HEK293 (cell line): ENCODE results near the gene TPO.

Experiments used
- GLI4 ChIP-seq: fragments of 450-650 bp; formaldehyde crosslinking; IDR thresholded peaks from 2 replicates; pipeline ENCODE4 v1.5.1; 2016; ENCODE audit warnings: missing biosample characterization, missing genetic modification characterization
- OSR2 ChIP-seq: fragments of 450-650 bp; formaldehyde crosslinking; IDR thresholded peaks from 2 replicates; pipeline ENCODE4 v1.5.1; 2016; ENCODE audit warnings: missing biosample characterization, missing genetic modification characterization
- ZNF121 ChIP-seq: fragments of 450-650 bp; formaldehyde crosslinking; IDR thresholded peaks from 2 replicates; pipeline ENCODE4 v1.5.1; 2016; ENCODE audit warnings: missing biosample characterization, missing genetic modification characterization
- ZNF248 ChIP-seq: fragments of 450-650 bp; formaldehyde crosslinking; IDR thresholded peaks from 2 replicates; pipeline ENCODE4 v1.5.1; 2017; ENCODE audit warnings: missing biosample characterization, missing genetic modification characterization
- ZNF501 ChIP-seq: fragments of 450-650 bp; formaldehyde crosslinking; IDR thresholded peaks from 2 replicates; pipeline ENCODE4 v1.5.1; 2016; ENCODE audit warnings: missing biosample characterization, missing genetic modification characterization
- ZNF571 ChIP-seq: fragments of 450-650 bp; formaldehyde crosslinking; IDR thresholded peaks from 2 replicates; pipeline ENCODE4 v1.5.0; 2017; ENCODE audit warnings: missing biosample characterization, missing genetic modification characterization
- ZSCAN4 ChIP-seq: fragments of 450-650 bp; formaldehyde crosslinking; IDR thresholded peaks from 2 replicates; pipeline ENCODE4 v1.5.1; 2017; ENCODE audit warnings: missing biosample characterization, missing genetic modification characterization
- TF ChIP-seq, protein P1 (sequence below): fragments of 450-650 bp; formaldehyde crosslinking; IDR thresholded peaks from 2 replicates; pipeline ENCODE4 v1.5.1; 2016; ENCODE audit warnings: missing biosample characterization, missing genetic modification characterization

- TF ChIP-seq ZNF571 (tag by site-specific recombination) (no peak), ZNF248 (tag by site-specific recombination) (no peak), ZNF121 (no peak), GLI4 (no peak), OSR2 (tag by site-specific recombination) (no peak), ZSCAN4 (tag by site-specific recombination) (no peak), ZNF501 (no peak)
- TF ChIP-seq, protein P1, sequence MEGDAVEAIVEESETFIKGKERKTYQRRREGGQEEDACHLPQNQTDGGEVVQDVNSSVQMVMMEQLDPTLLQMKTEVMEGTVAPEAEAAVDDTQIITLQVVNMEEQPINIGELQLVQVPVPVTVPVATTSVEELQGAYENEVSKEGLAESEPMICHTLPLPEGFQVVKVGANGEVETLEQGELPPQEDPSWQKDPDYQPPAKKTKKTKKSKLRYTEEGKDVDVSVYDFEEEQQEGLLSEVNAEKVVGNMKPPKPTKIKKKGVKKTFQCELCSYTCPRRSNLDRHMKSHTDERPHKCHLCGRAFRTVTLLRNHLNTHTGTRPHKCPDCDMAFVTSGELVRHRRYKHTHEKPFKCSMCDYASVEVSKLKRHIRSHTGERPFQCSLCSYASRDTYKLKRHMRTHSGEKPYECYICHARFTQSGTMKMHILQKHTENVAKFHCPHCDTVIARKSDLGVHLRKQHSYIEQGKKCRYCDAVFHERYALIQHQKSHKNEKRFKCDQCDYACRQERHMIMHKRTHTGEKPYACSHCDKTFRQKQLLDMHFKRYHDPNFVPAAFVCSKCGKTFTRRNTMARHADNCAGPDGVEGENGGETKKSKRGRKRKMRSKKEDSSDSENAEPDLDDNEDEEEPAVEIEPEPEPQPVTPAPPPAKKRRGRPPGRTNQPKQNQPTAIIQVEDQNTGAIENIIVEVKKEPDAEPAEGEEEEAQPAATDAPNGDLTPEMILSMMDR: no peak
Measured at GRCh38 chr2:1515986-1516797, 102.9 kb downstream of the TPO start.
